HG03565 (cell line): ENCODE data around the gene PRR29.
"Not testable (repeated sequence)": the region's sequence is repeated elsewhere in the genome, so short reads cannot be mapped to it uniquely, and the experiment has no call there.

Experiments
- ATAC-seq: cut with Tn5 transposase; IDR thresholded peaks from one replicate; pipeline ENCODE4 v1.9.1; 2021; ENCODE audit warnings: mild to moderate bottlenecking, moderate library complexity; ENCODE audit not compliant: unreplicated experiment

PRR29 gene

DNA sequence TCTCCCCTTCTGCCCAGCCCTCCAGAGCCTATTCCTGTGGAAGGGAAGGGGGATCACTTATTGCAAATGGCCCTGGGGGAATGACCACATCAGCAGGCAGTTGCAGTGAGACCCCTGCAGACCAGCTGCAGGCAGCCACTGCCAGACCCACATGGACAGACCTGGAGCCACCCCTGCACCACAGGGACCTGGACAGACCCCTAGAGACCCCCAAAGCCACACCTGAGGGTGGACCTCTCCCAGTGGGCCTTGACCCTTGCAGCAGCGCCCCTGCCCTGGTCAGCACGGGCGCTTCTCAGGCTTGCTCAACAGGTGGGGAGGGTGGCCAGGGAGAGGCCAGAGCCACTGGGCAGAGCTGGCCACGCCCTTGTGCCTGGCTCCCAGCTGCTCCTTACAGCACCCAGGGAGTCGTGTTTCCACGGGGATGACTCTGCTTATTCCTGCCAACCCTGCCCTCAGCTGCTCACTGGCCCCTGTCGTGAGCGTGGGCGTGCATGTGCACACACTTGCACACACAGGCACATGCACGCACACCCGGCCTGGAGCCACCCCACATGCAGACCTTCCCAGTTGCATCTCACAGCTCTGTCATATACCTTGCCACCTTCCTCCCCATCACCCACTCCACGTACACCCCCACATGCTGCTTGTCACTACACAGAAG, 24.1 kb upstream of the PRR29 start:
- no peak for ATAC-seq

GRCh38 chr17:63974594-63975192, 23.5 kb upstream of the PRR29 start:
- ATAC-seq: no peak

GRCh38 chr17:63975541-63976092, 22.5 kb upstream of the PRR29 start:
- no peak for ATAC-seq

DNA sequence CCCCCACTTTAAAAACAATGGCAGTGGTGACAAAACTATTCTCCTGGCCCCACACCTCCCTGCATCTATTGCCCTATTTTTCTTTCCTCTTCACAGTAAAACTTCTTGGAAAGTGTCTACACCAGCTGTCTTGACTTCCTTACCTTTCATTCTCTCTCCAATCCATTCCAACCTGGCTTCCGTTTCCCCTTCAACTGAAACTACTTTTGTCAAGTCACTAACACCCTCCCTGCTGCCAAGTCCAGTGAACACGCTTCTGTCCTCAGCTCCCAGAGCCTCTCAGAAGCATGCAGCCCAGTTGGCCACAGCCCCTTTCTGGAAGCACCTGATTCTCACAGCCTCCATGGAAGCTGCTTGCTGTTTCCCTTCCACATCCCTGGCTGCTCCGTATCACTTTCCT, 21.4 kb upstream of the PRR29 start:
- no peak for ATAC-seq

- ATAC-seq: no peak
Measured at GRCh38 chr17:63978272-63979200, 19.6 kb upstream of the PRR29 start.

DNA sequence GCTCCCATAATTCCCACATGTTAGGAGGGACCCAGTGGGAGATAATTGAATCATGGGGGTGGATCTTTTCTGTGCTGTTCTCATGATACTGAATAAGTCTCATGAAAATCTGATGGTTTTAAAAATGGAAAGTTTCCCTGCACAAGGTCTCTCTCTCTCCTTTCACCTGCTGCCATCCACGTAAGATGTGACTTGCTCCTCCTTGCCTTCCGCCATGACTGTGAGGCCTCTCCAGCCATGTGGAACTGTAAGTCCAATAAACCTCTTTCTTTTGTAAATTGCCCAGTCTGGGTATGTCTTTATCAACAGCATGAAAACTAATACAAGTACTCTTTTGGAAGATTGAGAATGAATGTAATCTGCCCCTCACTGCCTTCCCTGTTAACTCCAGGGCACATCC, 15.5 kb upstream of the PRR29 start:
- ATAC-seq: not testable (repeated sequence)

DNA sequence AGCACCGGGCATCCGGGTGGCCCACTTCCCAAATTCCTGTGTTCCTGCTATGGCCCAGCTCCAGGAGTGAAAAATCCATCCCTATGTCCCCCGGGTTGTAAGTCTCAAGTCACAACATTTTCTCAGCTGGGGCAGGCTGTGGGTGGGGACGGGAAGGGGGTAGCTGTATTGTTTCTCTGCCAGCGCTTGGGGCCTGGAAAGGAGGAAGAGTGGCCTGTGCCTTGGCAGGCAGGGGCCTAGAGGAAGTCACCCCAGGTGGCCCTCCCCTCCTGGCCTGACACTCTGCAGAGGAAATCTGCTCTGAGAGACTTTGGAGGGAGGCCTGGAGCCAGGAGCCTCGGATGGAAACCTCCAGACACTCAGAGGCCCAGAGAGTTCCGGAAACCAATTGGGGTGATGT, 14.8 kb upstream of the PRR29 start:
- no peak for ATAC-seq

DNA sequence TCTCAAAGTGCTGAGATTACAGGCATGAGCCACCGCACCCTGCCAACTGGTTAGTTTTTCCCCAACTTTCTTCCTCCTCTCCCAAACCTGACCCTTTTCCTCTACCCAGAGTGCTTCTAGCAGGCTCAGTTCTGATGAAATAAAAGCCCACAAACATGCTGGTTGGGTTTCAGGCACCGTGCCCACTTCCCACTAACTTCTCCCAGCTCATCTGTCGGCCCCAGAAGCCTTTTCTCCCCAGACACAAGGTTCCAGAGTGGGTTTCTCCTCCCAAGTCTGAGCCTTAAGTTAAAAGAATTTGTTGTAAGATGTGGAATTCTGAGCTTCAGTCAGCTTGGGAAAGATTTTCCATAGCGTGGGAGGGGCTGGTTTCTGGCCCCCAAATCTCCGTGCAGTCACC, 13.9 kb upstream of the PRR29 start:
- ATAC-seq: no peak

- no peak for ATAC-seq
Measured at GRCh38 chr17:63984651-63985386, 13.3 kb upstream of the PRR29 start.

DNA sequence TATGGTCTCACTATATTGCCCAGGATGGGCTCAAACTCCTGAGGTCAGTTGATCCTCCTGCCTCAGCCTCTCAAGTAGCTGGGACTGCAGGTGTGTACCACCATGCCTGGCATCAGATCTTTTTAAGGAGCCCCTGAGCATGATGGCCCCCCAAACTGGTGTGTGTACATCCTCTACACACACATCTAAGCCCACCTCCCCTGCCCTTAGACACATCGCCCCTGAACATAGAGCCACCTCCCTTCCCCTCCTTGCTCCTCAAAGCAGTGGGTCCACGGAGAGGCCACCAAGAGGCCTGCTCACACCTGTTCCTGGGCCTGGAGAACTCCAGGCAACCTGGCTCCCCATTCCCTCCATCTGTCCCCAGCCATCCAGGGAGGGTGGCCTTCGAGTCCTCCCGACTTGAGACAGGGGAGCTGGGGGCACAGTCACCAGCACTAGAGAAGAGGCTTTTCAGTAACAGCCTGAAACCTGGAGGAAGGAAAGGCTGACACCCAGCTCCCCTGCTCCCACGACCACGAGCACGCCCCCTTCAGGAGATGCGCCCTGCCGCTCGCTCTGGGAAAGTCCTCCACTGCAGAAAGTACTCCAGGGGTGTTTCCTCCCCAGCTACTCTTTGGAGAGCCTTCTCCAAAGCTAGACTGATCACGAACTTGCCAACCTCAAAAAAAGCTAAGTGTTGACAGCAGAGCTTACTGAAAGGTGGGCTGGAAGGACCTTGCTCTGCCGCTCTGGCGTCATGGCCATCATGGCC, 12.6 kb upstream of the PRR29 start:
- no peak for ATAC-seq

DNA sequence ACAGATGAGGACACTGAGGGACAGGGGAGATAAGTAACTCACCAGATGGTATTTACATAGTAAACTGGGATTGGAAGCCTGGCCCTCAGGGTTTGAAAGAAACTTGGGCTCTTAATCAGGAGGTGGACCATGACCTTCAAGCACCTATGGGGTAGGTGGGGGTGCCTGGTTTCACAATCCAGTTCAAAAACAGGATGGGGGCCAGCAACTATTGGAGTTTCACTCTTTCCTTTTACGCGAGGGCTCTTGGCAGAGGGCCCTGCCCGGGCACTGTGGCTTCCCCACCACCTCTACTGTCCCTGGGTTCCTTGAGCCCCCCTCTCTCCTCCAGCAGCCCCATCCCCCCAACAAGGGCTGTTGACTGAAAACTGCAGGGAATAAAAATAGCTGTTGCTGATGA, 11.3 kb upstream of the PRR29 start:
- no peak for ATAC-seq

- ATAC-seq: no peak
Measured at GRCh38 chr17:63987221-63988126, 10.7 kb upstream of the PRR29 start.

DNA sequence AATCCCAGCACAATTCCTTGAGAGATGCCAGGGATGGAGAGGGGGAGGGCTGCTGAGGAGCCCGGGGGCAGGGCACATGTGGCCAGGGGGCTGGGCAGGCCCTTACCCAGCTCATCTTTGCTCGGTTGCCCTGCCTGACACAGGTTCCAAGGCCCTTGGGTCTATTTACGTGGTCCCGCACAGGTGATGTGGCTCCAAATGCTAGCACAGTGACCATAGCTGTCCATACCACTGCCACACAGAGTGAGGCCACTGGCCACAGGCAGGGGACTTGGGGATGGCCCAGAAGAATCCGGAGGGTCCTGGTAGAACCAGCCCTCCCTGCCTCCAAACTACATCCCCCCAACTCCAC, 10.0 kb upstream of the PRR29 start:
- no peak for ATAC-seq

DNA sequence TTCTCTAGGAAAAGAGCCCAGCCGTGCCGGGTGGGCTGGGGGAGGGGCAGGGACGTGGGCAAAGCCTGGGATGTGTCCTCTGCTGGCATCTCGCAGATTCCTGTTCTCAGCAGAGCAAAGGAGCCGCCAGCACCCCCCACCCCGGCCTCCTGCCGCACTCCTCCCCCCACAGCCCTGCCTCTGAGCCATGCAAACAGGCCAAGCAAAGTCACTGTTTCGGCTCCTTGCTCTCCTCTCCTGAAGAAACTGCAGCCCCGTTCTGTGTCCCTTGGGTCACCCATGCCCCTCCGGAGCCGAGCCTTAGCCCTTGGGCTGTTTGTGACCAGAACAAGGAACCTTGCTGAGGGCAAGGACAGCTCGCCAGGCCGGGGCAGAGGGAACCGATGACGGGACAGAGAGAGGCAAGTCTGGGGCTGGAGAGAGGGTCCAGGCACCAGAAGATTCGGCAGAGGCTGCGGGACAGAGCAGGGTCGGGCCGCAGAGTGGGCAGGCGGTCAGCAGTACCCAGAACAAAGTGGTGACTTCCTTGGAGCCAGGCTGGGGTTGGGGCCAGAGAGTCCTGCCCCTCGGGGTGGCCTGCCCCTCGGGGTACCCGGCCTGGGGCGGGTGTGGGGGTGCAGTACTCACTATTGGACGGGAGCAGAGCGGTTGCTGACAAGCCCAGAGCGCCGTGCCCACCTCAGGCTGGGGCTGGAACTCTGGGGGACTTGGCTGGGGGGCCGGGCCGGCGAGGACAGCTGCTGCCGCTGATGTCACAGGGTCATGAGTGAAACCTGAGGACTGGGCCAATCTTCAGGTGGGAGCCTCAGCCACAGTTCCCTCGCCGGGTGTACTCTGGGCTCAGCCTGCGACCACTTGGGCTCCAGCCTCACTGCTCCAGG, 9.2 kb upstream of the PRR29 start:
- ATAC-seq: no peak

DNA sequence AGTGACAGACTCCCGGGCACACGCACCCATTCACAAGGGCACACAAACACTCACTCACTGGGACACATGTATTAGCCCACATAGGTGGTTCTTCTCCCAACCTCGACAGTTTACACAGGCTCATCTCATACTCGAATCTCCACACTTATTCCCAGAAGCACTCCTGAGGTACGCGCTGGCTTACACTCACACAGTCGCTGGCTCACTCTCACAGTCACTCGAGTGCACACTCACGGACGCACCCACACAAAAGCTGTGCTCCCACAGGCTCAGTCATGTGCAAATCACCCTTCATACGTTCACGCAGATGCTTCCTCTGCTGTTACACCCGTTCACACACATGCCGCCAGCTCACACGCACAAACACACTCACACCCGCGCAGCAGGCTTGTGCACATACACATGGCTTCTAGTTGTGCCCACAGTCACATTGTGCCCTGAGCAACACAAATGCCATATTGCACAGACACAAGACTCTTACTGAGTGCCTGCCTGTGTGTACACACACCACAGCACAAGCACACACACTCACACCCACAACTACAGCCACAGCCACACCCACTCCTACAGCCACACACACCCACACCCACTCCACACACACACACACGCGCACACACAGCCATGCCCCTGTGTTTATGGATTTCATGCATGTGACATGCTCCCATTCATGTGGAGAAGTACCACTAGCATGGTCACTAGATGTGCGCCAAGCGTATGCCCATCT, 8.4 kb upstream of the PRR29 start:
- ATAC-seq: no peak

- ATAC-seq: no peak
Measured at GRCh38 chr17:63991611-63992010, 6.5 kb upstream of the PRR29 start.

GRCh38 chr17:63993368-63993985, 4.7 kb upstream of the PRR29 start:
- ATAC-seq: no peak
